Fibroblast of the aortic adventitia (primary cell): ENCODE data around the gene SVOP. TPM values are rescaled to one million over a fixed set of nuclear protein-coding genes. Genes with fewer than 3 reads are reported as not detected.

Source experiments
- DNase-seq: peaks from one replicate; pipeline ENCODE4 v3.0.0-alpha.2; 2010; ENCODE audit warnings: low read depth
- H3K4me3 ChIP-seq: 2 replicates; pipeline ENCODE4 v1.5.1; 2011; ENCODE audit warnings: low read depth, mild to moderate bottlenecking, control low read depth, low read length, moderate library complexity
- total RNA-seq: library from RNA; depleted of rRNA; stranded (reverse); fragments of >200 nt; gene quantifications from 2 replicates; pipeline ENCODE4 v1.2.3, GENCODE V29; 2012; ENCODE audit warnings: low replicate concordance
- TF ChIP-seq, protein P1 (sequence below): IDR thresholded peaks from 2 replicates; pipeline ENCODE4 v1.5.1; 2011; ENCODE audit warnings: mild to moderate bottlenecking, low read length, control low read depth, inconsistent platforms; ENCODE audit not compliant: insufficient read depth

SVOP gene
- total RNA-seq, 1 donor: not detected

DNA sequence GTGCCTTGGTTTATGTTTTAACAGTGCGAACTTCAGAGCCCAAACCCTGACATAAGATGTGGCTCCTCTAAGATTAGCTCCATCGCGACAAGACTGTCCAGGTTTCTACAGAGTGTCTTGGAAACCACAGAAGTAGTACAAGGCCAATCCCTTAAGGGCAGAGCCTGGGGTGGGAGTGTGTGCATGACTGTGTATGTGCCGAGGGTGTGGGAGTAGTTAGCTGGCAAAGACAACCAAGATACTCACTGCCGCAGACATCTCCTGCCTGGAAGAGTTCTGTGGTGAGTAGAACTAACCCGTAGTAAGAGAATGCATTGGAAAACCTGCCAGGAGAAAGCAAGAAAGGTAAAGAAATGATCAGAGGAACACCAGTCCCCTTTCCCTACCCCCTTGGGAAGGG lies 86.9 kb downstream of the SVOP start:
- TF ChIP-seq, protein P1, sequence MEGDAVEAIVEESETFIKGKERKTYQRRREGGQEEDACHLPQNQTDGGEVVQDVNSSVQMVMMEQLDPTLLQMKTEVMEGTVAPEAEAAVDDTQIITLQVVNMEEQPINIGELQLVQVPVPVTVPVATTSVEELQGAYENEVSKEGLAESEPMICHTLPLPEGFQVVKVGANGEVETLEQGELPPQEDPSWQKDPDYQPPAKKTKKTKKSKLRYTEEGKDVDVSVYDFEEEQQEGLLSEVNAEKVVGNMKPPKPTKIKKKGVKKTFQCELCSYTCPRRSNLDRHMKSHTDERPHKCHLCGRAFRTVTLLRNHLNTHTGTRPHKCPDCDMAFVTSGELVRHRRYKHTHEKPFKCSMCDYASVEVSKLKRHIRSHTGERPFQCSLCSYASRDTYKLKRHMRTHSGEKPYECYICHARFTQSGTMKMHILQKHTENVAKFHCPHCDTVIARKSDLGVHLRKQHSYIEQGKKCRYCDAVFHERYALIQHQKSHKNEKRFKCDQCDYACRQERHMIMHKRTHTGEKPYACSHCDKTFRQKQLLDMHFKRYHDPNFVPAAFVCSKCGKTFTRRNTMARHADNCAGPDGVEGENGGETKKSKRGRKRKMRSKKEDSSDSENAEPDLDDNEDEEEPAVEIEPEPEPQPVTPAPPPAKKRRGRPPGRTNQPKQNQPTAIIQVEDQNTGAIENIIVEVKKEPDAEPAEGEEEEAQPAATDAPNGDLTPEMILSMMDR: no peak
- no peak for DNase-seq
- H3K4me3 ChIP-seq: no peak overlapping the region

- DNase-seq: no peak
- TF ChIP-seq, protein P1: no peak
Measured at GRCh38 chr12:108930756-108931155, 90.1 kb downstream of the SVOP start.

GRCh38 chr12:108930155-108930554 lies 90.7 kb downstream of the SVOP start:
- TF ChIP-seq, protein P1: no peak
- DNase-seq: no peak

More at GRCh38 chr12:108930756-108931155, 90.1 kb downstream of the SVOP start:
- H3K4me3 ChIP-seq: no peak overlapping the region

DNA sequence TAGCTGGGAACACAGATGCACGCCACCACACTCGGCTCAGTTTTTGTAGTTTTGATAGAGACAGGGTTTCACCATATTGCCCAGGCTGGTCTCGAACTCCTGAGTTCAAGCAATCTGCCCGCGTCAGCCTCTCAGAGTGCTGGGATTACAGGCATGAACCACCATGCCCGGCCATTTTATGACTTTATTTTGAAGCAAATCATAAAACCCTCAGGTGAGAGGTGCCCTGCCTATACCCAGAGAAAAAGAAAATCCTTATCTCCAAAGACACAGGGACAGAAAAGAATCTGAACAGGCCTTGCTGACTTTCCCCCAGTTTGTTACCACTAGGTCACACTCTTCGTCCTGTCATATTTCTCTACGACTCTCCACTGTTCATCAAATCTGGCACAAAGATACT lies 92.2 kb downstream of the SVOP start:
- no peak for DNase-seq
- no peak overlapping the region for H3K4me3 ChIP-seq
- TF ChIP-seq, protein P1: no peak

More at GRCh38 chr12:108930155-108930554, 90.7 kb downstream of the SVOP start:
- H3K4me3 ChIP-seq: no peak overlapping the region

DNA sequence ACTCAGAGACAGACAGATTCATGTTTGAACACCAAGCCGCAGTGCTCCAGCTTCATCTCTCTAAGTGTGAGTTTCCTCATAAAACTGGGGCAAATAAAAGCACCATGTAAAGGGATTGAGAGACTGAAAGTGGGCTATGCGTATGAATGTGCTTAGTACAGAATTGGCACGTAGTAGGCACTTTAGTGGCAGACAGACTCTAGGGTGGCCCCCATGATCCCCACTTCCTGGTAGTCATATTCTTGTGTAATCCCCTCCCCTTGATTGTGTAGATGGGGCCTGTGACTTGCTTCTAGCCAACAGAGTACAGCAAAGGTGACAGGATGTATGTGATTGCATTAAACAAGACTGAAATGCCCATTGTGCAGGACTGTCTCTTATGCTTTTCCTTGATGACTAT lies 98.0 kb downstream of the SVOP start:
- no peak overlapping the region for H3K4me3 ChIP-seq
- TF ChIP-seq, protein P1: no peak
- DNase-seq: no peak

DNA sequence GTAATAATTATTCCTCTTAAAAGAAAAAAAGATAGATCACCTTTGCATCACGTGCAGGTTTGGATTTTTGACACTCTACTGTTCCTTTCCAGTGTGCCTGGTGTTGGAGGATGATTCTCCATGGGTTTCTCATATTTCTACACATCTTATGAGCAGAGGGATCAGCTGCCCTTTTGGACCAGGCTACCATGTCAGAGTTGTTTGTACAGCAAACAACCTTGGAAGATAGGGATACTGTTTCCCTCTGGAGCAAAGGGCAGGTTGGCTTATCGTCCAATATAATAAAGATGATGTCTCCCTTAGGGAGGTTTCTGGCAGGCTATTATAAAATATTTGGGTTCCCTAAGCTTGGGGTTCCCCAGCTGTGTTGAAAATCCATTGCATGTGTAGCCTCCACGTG lies 98.9 kb downstream of the SVOP start:
- TF ChIP-seq, protein P1: no peak
- no peak overlapping the region for H3K4me3 ChIP-seq
- no peak for DNase-seq

DNA sequence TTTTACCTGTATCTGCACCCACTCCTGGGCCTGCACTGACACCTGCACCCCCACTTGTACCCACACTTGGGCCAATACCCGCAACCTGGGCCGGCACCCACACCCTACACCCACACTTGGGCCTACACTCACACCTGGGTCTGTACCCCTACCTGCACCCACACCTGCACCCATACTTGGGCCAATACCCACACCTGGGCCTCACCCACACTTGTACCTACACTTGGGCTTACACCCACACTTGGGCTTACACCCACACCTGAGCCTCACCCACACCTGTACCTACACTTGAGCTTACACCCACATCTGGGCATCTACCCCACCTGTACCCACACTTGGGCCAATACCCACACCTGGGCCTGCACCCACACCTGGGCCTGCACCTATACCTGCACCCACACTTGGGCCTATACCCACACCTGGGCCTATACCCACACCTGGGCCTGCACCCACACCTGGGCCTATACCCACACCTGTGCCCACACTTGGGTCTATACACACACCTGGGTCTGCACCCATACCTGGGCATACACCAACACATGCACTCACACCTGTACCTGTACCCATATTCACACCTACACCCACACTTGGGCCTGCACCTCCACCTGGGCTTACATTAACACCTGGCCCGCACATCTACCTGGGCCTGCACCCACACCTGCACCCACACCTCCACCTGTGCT lies 101.8 kb downstream of the SVOP start:
- no peak overlapping the region for H3K4me3 ChIP-seq
- DNase-seq: no peak
- TF ChIP-seq, protein P1: no peak
